Epithelial cell of esophagus (primary cell): ENCODE data around the gene SCAANT1.

ENCODE experiments used
- DNase-seq: peaks from one replicate; pipeline ENCODE4 v3.0.0; 2010; ENCODE audit warnings: low read depth
- H3K4me3 ChIP-seq: 2 replicates; pipeline ENCODE4 v1.5.1; 2011; ENCODE audit warnings: mild to moderate bottlenecking, low read length, control low read depth
- CTCF ChIP-seq: IDR thresholded peaks from 2 replicates; pipeline ENCODE4 v1.5.1; 2011; ENCODE audit warnings: low read depth, mild to moderate bottlenecking, low read length, control low read depth, inconsistent platforms; ENCODE audit not compliant: insufficient read depth; ENCODE audit errors: missing control alignments

Gene SCAANT1

GRCh38 chr3:63875510-63875909 is 36.7 kb downstream of the SCAANT1 start:
- H3K4me3 ChIP-seq: no peak overlapping the region
- no peak for TF ChIP-seq CTCF

GRCh38 chr3:63874769-63875168 is 37.4 kb downstream of the SCAANT1 start:
- DNase-seq: no peak
- no peak for TF ChIP-seq CTCF
- H3K4me3 ChIP-seq: no peak overlapping the region

More at GRCh38 chr3:63875510-63875909, 36.7 kb downstream of the SCAANT1 start:
- DNase-seq: no peak

- H3K4me3 ChIP-seq: no peak overlapping the region
- no peak for TF ChIP-seq CTCF
- peak; percentile 92 for DNase-seq
Measured at GRCh38 chr3:63872135-63872924, 39.9 kb downstream of the SCAANT1 start.

GRCh38 chr3:63870615-63871005 is 41.6 kb downstream of the SCAANT1 start:
- TF ChIP-seq CTCF: no peak
- H3K4me3 ChIP-seq: no peak overlapping the region
- DNase-seq: no peak

GRCh38 chr3:63869940-63870614 is 42.1 kb downstream of the SCAANT1 start:
- no peak for TF ChIP-seq CTCF
- H3K4me3 ChIP-seq: no peak overlapping the region

GRCh38 chr3:63867225-63867624 is 45.0 kb downstream of the SCAANT1 start:
- DNase-seq: no peak
- no peak overlapping the region for H3K4me3 ChIP-seq
- TF ChIP-seq CTCF: no peak

More at GRCh38 chr3:63869940-63870614, 42.1 kb downstream of the SCAANT1 start:
- peak; percentile 5 for DNase-seq
